Measurements from ENCODE around the gene SLC7A10. TPM values are rescaled to one million over a fixed set of nuclear protein-coding genes. Genes with fewer than 3 reads are reported as not detected.

SLC7A10 gene
- polyA plus RNA-seq, 3 donors = 0.22 to 0.40 (median 0.33) TPM

- DNase-seq (ENCODE audit: extremely low read depth in 1 of 11, low read depth in 9 of 11, low spot score in 4 of 11) = no peak
These were observed 32.2 kb upstream of the SLC7A10 start for GRCh38 chr19:33257828-33258227.

GRCh38 chr19:33256261-33256660, 30.6 kb upstream of the SLC7A10 start:
- no peak for DNase-seq (ENCODE audit: extremely low read depth in 1 of 11, low read depth in 9 of 11, low spot score in 4 of 11)

- no peak for DNase-seq (ENCODE audit: extremely low read depth in 1 of 11, low read depth in 9 of 11, low spot score in 4 of 11)
These were observed 30.1 kb upstream of the SLC7A10 start for GRCh38 chr19:33255781-33256180.

DNA sequence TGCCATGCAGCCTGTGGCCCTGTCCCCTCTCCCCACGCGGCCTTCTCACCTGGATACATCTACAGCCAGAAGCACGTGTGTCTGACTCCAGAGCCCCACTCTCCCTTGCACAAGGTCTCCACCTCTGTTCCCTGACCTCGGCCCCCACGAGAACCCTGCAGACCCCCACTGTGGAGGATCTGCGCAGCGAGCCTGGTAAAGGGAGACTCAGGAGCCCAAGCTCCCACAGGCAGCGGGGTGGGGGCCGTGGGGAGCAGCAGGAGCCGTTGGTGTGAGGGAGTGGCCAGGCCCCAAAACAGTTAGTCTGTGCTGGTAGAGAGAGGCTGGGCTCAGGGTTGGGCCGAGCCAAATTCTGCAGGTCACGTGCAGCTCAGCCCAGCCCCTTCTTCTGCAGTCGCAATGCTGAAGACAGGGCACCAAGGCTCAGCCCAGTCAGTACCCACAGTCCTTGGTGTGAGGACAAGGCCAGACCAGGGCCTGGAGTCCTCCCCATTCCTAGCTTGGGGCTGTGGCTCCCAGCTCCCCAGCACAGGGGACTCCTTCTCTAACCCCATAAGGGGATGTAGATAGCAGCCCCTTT, 28.7 kb upstream of the SLC7A10 start:
- no peak for DNase-seq (ENCODE audit: extremely low read depth in 1 of 11, low read depth in 9 of 11, low spot score in 4 of 11)

GRCh38 chr19:33252971-33253370, 27.3 kb upstream of the SLC7A10 start:
- DNase-seq (ENCODE audit: extremely low read depth in 1 of 11, low read depth in 9 of 11, low spot score in 4 of 11) = no peak

- no peak for DNase-seq (ENCODE audit: extremely low read depth in 1 of 11, low read depth in 9 of 11, low spot score in 4 of 11)
These were observed 26.8 kb upstream of the SLC7A10 start for GRCh38 chr19:33252418-33252962.

GRCh38 chr19:33251526-33252090, 26.0 kb upstream of the SLC7A10 start:
- DNase-seq (ENCODE audit: extremely low read depth in 1 of 11, low read depth in 9 of 11, low spot score in 4 of 11) = no peak

DNA sequence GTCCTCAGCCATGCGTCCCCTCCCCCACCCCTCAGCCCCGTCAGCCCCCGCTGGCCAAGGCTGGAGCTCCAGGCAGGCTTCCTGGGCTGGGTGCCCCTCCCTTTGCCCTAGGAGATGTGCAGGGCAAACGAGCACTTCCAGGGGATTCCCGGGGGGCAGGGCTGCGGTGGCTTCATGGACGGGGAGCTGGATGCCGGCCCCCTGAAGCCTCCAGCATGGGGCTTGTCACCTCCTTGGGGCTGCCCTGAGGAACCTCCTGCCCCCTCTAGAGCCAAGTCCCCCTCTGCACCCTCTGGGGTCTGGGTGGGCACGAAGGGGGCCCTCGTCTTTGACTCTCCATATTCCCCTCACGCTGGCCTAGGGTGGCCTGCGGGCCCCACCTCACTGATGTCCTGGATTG, 25.4 kb upstream of the SLC7A10 start:
- DNase-seq (ENCODE audit: extremely low read depth in 1 of 11, low read depth in 9 of 11, low spot score in 4 of 11) = no peak

DNA sequence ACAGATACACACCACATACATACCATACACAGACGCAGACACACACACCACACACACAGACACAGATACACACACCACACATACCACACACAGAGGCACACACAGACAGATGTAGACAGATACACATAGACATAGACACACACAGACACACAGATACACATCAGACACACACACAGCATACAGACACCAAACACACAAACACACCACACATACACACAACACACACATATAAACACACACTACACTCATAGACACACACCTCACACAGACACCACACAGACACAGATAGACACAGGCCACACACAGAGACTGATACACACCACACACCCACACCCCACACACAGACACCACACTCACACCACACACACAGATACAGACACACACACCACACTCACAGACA, 24.9 kb upstream of the SLC7A10 start:
- DNase-seq (ENCODE audit: extremely low read depth in 1 of 11, low read depth in 9 of 11, low spot score in 4 of 11) = no peak

DNA sequence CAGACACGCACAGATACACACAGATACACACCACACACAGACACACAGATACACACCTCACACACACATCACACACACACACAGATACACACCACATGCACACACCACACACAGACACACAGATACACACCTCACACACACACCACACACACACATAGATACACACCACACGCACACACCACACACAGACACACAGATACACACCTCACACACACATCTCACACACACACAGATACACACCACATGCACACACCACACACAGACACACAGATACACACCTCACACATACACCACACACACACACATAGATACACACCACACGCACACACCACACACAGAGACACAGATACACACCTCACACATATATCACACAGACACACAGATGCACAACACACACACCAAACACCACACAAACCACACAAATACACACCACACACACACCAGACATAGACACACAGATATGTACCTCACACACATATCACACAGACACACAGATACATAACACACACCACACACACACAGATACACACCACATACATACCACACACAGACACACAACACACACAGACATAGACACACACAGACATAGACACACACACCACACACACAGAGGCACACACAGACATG, 24.2 kb upstream of the SLC7A10 start:
- DNase-seq (ENCODE audit: extremely low read depth in 1 of 11, low read depth in 9 of 11, low spot score in 4 of 11) = no peak

- no peak for DNase-seq (ENCODE audit: extremely low read depth in 1 of 11, low read depth in 9 of 11, low spot score in 4 of 11)
These were observed 23.4 kb upstream of the SLC7A10 start for GRCh38 chr19:33248954-33249613.

GRCh38 chr19:33248553-33248953, 22.9 kb upstream of the SLC7A10 start:
- no peak for DNase-seq (ENCODE audit: extremely low read depth in 1 of 11, low read depth in 9 of 11, low spot score in 4 of 11)

DNA sequence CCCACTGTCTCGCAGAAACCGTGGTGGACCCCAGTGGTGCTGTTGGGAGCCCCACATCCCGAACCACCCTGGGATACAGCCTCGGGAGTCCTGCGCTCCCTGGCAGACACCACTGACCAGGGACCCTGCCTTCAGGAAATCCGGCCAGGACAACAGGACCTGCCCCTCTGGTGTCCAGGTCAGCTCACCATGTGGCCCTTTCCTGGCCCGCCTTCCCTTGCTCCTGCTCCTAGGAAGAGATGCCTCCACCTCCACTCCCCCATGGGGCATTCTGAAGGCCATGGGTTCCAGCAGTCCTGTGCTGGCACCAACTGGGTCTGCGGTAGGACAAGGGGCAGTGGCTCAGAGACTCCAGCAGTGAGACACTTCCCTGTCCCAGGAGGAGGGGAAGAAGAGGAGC, 22.5 kb upstream of the SLC7A10 start:
- DNase-seq (ENCODE audit: extremely low read depth in 1 of 11, low read depth in 9 of 11, low spot score in 4 of 11) = no peak

DNA sequence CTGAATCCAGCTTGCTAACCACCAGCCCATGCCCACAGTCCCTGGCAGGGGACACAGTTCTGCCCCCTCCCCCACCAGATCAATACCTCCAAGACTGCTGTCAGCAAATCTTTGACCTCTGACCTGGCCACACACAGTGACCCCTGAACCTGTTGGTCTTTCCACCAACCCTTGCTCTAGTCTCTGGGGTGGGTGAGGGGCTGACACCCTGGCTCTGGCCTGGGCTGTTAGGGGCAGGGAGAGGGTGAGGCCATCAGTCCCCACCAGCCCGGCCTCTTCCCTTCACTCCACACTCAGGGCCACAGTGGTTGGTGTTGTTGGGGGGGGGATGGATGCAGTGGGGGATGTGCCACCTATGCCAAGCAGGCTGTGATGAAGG, 21.8 kb upstream of the SLC7A10 start:
- no peak for DNase-seq (ENCODE audit: extremely low read depth in 1 of 11, low read depth in 9 of 11, low spot score in 4 of 11)

- DNase-seq (ENCODE audit: extremely low read depth in 1 of 11, low read depth in 9 of 11, low spot score in 4 of 11) = no peak
These were observed 21.2 kb upstream of the SLC7A10 start for GRCh38 chr19:33246709-33247440.

DNA sequence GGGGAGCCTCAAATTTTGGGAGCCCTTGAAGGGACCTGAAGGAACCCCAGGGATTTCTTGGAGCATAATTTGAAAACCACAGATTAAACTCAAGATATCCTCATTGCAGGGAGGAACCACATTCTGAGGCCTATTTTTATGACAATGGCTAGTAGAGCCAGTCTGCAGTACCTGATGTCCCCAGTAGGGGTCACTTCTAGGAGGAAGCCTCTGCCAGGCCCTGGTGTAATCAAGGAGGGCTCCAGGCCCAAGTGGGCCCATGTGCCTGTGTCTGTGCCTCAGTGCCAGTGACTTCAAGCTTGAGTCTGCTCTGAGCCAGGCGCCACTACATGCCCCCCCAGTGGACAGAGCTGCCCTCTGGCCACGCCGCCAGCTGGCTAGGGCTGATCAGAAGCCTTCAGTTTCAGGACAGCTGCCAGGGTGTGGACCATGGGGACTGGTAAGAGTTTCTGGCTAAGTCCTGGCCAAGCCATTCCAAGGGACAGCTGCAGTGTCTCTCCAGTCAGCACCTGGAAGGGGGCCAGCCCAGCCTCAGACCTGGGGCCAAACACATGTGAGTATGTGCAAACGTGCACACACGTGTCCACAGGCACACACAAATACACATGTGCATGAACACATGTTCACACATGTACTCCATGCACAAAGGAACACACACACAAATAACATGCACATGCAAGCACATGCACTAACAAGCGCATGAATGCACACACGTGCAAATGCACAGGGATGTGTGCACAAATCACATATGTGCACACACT, 20.5 kb upstream of the SLC7A10 start:
- DNase-seq (ENCODE audit: extremely low read depth in 1 of 11, low read depth in 9 of 11, low spot score in 4 of 11) = no peak

DNA sequence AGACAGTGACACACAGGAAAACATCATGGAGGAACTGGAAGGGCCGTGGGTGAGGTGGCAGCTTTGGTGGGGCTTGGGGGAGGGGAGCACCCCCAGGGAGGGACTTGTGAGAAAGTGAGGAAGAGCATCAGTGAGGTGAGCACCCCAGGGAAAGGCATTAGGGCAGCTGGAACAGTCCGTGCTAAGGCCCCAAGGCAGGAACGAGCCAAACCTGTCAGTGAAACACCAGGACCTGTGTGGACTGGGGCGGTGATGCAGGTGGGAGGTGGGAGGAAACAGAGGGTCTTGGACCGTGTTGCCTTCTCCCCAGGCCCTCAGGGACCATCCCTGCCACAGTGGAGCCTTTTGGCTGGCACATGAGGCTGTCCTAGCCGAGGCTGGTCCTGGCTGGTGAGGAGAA, 17.3 kb upstream of the SLC7A10 start:
- no peak for DNase-seq (ENCODE audit: extremely low read depth in 1 of 11, low read depth in 9 of 11, low spot score in 4 of 11)

- no peak for DNase-seq (ENCODE audit: extremely low read depth in 1 of 11, low read depth in 9 of 11, low spot score in 4 of 11)
These were observed 16.5 kb upstream of the SLC7A10 start for GRCh38 chr19:33242131-33242530.

- DNase-seq (ENCODE audit: extremely low read depth in 1 of 11, low read depth in 9 of 11, low spot score in 4 of 11) = no peak
These were observed 16.0 kb upstream of the SLC7A10 start for GRCh38 chr19:33241530-33242101.
